HG02798 (cell line): ENCODE measurements around the gene CTDNEP1.

Experiments used
- ATAC-seq: cut with Tn5 transposase; IDR thresholded peaks from one replicate; pipeline ENCODE4 v1.9.1; 2021; ENCODE audit warnings: mild to moderate bottlenecking; ENCODE audit not compliant: unreplicated experiment, poor library complexity

Gene CTDNEP1

GRCh38 chr17:7251661-7252175 lies at the start of gene CTDNEP1:
Gene CTDNEP1 (minus strand): TSS chr17:7251734. CDS start chr17:7251296, 438 bp downstream.
- ATAC-seq = peak; percentile 85

- ATAC-seq = peak; percentile 55
These were observed 44.8 kb upstream of the CTDNEP1 start for GRCh38 chr17:7296189-7296861.

GRCh38 chr17:7295230-7296180 lies 44.0 kb upstream of the CTDNEP1 start:
- no peak for ATAC-seq

GRCh38 chr17:7294614-7295153 lies 43.1 kb upstream of the CTDNEP1 start, which contains the start of gene YBX2:
Gene YBX2 (minus strand): TSS chr17:7294639. CDS start chr17:7294500, 139 bp downstream.
- ATAC-seq = peak; percentile 63

GRCh38 chr17:7293816-7294613 lies 42.5 kb upstream of the CTDNEP1 start:
- no peak for ATAC-seq

GRCh38 chr17:7293159-7293558 lies 41.6 kb upstream of the CTDNEP1 start:
- ATAC-seq = no peak

GRCh38 chr17:7292729-7293128 lies 41.2 kb upstream of the CTDNEP1 start:
- ATAC-seq = no peak

GRCh38 chr17:7292194-7292593 lies 40.7 kb upstream of the CTDNEP1 start:
- no peak for ATAC-seq

- no peak for ATAC-seq
These were observed 39.2 kb upstream of the CTDNEP1 start for GRCh38 chr17:7290685-7291084.

GRCh38 chr17:7290166-7290565 lies 38.6 kb upstream of the CTDNEP1 start:
- no peak for ATAC-seq

- ATAC-seq = no peak
These were observed 37.9 kb upstream of the CTDNEP1 start for GRCh38 chr17:7289256-7290032.

GRCh38 chr17:7285679-7286078 lies 34.1 kb upstream of the CTDNEP1 start:
- ATAC-seq = no peak

GRCh38 chr17:7284911-7285310 lies 33.4 kb upstream of the CTDNEP1 start:
- no peak for ATAC-seq

- no peak for ATAC-seq
These were observed 32.1 kb upstream of the CTDNEP1 start for GRCh38 chr17:7283471-7284216.

GRCh38 chr17:7282752-7283321 lies 31.3 kb upstream of the CTDNEP1 start:
- ATAC-seq = no peak

- ATAC-seq = no peak
These were observed 30.6 kb upstream of the CTDNEP1 start for GRCh38 chr17:7281953-7282751.
